ENCODE results near the gene CXADR. TPM values are rescaled to one million over a fixed set of nuclear protein-coding genes. Genes with fewer than 3 reads are reported as not detected.
"Not testable (repeated sequence)": the region's sequence is repeated elsewhere in the genome, so short reads cannot be mapped to it uniquely, and the experiment has no call there.

Gene CXADR
- total RNA-seq, 1 donor from 2014 or later = 3.0 TPM

- DNase-seq (ENCODE audit: low spot score) (no peak), ATAC-seq (no peak)
- intact Hi-C loops (cut with DNase I) = no loop called here
Observed at GRCh38 chr21:17498586-17498985, 14.3 kb upstream of the CXADR start.

GRCh38 chr21:17501107-17502006 is 11.5 kb upstream of the CXADR start:
- intact Hi-C loops (cut with DNase I) = no loop called here

GRCh38 chr21:17502985-17503384 is 9.9 kb upstream of the CXADR start:
- DNase-seq (ENCODE audit: low spot score); ATAC-seq; intact Hi-C loops (cut with DNase I): not testable (repeated sequence)

More at GRCh38 chr21:17501107-17502006, 11.5 kb upstream of the CXADR start:
- DNase-seq (ENCODE audit: low spot score) = no peak
- ATAC-seq = no peak

- intact Hi-C loops (cut with DNase I) = no loop called here
- ATAC-seq (no peak), DNase-seq (ENCODE audit: low spot score) (no peak)
Observed at GRCh38 chr21:17506951-17507350, 5.9 kb upstream of the CXADR start.

- intact Hi-C loops (cut with DNase I) = no loop called here
- DNase-seq (ENCODE audit: low spot score) (no peak), ATAC-seq (no peak)
Observed at GRCh38 chr21:17507591-17507990, 5.3 kb upstream of the CXADR start.

- intact Hi-C loops (cut with DNase I) = no loop called here
- no peak for DNase-seq (ENCODE audit: low spot score)
- ATAC-seq = peak; percentile 57
Observed at GRCh38 chr21:17513214-17514123, 626 bp downstream of the CXADR start.

- intact Hi-C loops (cut with DNase I) = no loop called here
- DNase-seq (ENCODE audit: low spot score) (no peak), ATAC-seq (no peak)
Observed at GRCh38 chr21:17514124-17514845, 1.4 kb downstream of the CXADR start.

- intact Hi-C loops (cut with DNase I); ATAC-seq; DNase-seq (ENCODE audit: low spot score): not testable (repeated sequence)
Observed at GRCh38 chr21:17517008-17517407, 4.2 kb downstream of the CXADR start.

- intact Hi-C loops (cut with DNase I) = no loop called here
- DNase-seq (ENCODE audit: low spot score) (no peak), ATAC-seq (no peak)
Observed at GRCh38 chr21:17519208-17519738, 6.4 kb downstream of the CXADR start.

GRCh38 chr21:17519965-17520609 is 7.2 kb downstream of the CXADR start:
- intact Hi-C loops (cut with DNase I) = no loop called here
- no peak for ATAC-seq
- no peak for DNase-seq (ENCODE audit: low spot score)

- no peak for DNase-seq (ENCODE audit: low spot score)
- intact Hi-C loops (cut with DNase I) = no loop called here
- ATAC-seq = no peak
Observed at GRCh38 chr21:17523007-17523451, 10.2 kb downstream of the CXADR start.

- intact Hi-C loops (cut with DNase I); ATAC-seq: not testable (repeated sequence)
Observed at GRCh38 chr21:17523979-17524494, 11.2 kb downstream of the CXADR start.

GRCh38 chr21:17524635-17525034 is 11.8 kb downstream of the CXADR start:
- intact Hi-C loops (cut with DNase I) = no loop called here
- DNase-seq (ENCODE audit: low spot score) = no peak
- ATAC-seq = no peak

More at GRCh38 chr21:17523979-17524494, 11.2 kb downstream of the CXADR start:
- DNase-seq (ENCODE audit: low spot score) = not testable (repeated sequence)

GRCh38 chr21:17526776-17527175 is 13.9 kb downstream of the CXADR start:
- intact Hi-C loops (cut with DNase I) = no loop called here
- DNase-seq (ENCODE audit: low spot score) (no peak), ATAC-seq (no peak)

- no peak for ATAC-seq
- intact Hi-C loops (cut with DNase I) = no loop called here
Observed at GRCh38 chr21:17527240-17527639, 14.4 kb downstream of the CXADR start.

GRCh38 chr21:17527711-17528110 is 14.9 kb downstream of the CXADR start:
- DNase-seq (ENCODE audit: low spot score) = no peak
- no peak for ATAC-seq

More at GRCh38 chr21:17527240-17527639, 14.4 kb downstream of the CXADR start:
- no peak for DNase-seq (ENCODE audit: low spot score)

GRCh38 chr21:17529648-17530047 is 16.8 kb downstream of the CXADR start:
- ATAC-seq (no peak), DNase-seq (ENCODE audit: low spot score) (no peak)
- intact Hi-C loops (cut with DNase I) = no loop called here

More at GRCh38 chr21:17527711-17528110, 14.9 kb downstream of the CXADR start:
- intact Hi-C loops (cut with DNase I) = no loop called here

- no peak for DNase-seq (ENCODE audit: low spot score)
- ATAC-seq = no peak
- intact Hi-C loops (cut with DNase I) = no loop called here
Observed at GRCh38 chr21:17532292-17532691, 19.4 kb downstream of the CXADR start.
